Astrocyte of the cerebellum (primary cell): Measurements from ENCODE around the gene ABCA1.

ENCODE experiments used
- DNase-seq: peaks from one replicate; pipeline ENCODE4 v3.0.0-alpha.2; 2011; ENCODE audit warnings: low read depth
- H3K4me3 ChIP-seq: 2 replicates; pipeline ENCODE4 v1.5.1; 2011; ENCODE audit warnings: mild to moderate bottlenecking, low read depth, low read length, moderate library complexity
- CTCF ChIP-seq: IDR thresholded peaks from 2 replicates; pipeline ENCODE4 v1.5.1; 2012; ENCODE audit warnings: low read length, low read depth, moderate library complexity, mild to moderate bottlenecking; ENCODE audit errors: missing control alignments
- in situ Hi-C: cut with HindIII; loops from 2 replicates; pipeline ENCODE4 v1.10.0; 2017; ENCODE audit warnings: low sequenced_read_pairs

ABCA1 gene

GRCh38 chr9:104826079-104826775 lies 101.7 kb downstream of the ABCA1 start:
- TF ChIP-seq CTCF, result no peak
- no peak overlapping the region for H3K4me3 ChIP-seq
- no peak for DNase-seq
- in situ Hi-C loops, result no loop called here

GRCh38 chr9:104820336-104820735 lies 107.6 kb downstream of the ABCA1 start:
- in situ Hi-C loops, result no loop called here
- no peak overlapping the region for H3K4me3 ChIP-seq
- no peak for TF ChIP-seq CTCF
- DNase-seq, result no peak

- H3K4me3 ChIP-seq, result no peak overlapping the region
- no peak for DNase-seq
- TF ChIP-seq CTCF, result no peak
- in situ Hi-C loops, result loop anchor here (5.0 kb wide), 1 partner anchor 83 kb away; no protein-coding TSS in a partner anchor
Measured at GRCh38 chr9:104819033-104819432, 108.9 kb downstream of the ABCA1 start.

GRCh38 chr9:104817437-104817836 lies 110.5 kb downstream of the ABCA1 start:
- no peak overlapping the region for H3K4me3 ChIP-seq
- in situ Hi-C loops, result loop anchor here (5.0 kb wide), 1 partner anchor 85 kb away; no protein-coding TSS in a partner anchor
- DNase-seq, result no peak
- no peak for TF ChIP-seq CTCF

GRCh38 chr9:104815851-104816565 lies 111.9 kb downstream of the ABCA1 start:
- in situ Hi-C loops, result loop anchor here (5.0 kb wide), 1 partner anchor 86 kb away; no protein-coding TSS in a partner anchor
- no peak for TF ChIP-seq CTCF
- no peak for DNase-seq
- no peak overlapping the region for H3K4me3 ChIP-seq

- H3K4me3 ChIP-seq, result no peak overlapping the region
- no peak for DNase-seq
- TF ChIP-seq CTCF, result no peak
- in situ Hi-C loops, result no loop called here
Measured at GRCh38 chr9:104810421-104811339, 117.3 kb downstream of the ABCA1 start.
